Posterior cingulate gyrus (tissue), 11 donors: ENCODE measurements around the gene RFTN2.
"Not testable (repeated sequence)": the region's sequence is repeated elsewhere in the genome, so short reads cannot be mapped to it uniquely, and the experiment has no call there.

ENCODE experiments used
- DNase-seq, 10 donors: peaks; one replicate each; pipeline versions ENCODE4 v3.0.0 to v3.0.0-alpha.2; 2020 to 2021; ENCODE audit warnings: mixed read lengths in 3 of 10
- intact Hi-C: fragments of 100-400 bp; cut with DNase I; formaldehyde crosslinking; loops from one replicate; pipeline ENCODE4 v1.15.1; 2023

The RFTN2 gene

GRCh38 chr2:197677056-197677455 is 1.7 kb upstream of the RFTN2 start:
- intact Hi-C loops, result loop anchor here (10.0 kb wide), 2 partner anchors 52 to 162 kb away; partner anchors contain the start of gene MOB4

GRCh38 chr2:197675711-197676188 is 363 bp upstream of the RFTN2 start:
- DNase-seq, result peak in 5 of 10 donors; percentile 5 to 84 (median 29)
- intact Hi-C loops, result loop anchor here (10.0 kb wide), 2 partner anchors 51 to 161 kb away; partner anchors contain the start of gene MOB4

More at GRCh38 chr2:197677056-197677455, 1.7 kb upstream of the RFTN2 start:
- no peak for DNase-seq

- intact Hi-C loops, result loop anchor here (10.0 kb wide), 2 partner anchors 50 to 160 kb away; partner anchors contain the start of gene MOB4
- DNase-seq, result peak in 1 of 10 donors; percentile 21
Observed at GRCh38 chr2:197674591-197674990, 796 bp downstream of the RFTN2 start.

- DNase-seq, result no peak
- intact Hi-C loops, result loop anchor here (10.0 kb wide), 2 partner anchors 49 to 159 kb away; partner anchors contain the start of gene MOB4
Observed at GRCh38 chr2:197674060-197674459, 1.3 kb downstream of the RFTN2 start.

GRCh38 chr2:197673606-197674005 is 1.8 kb downstream of the RFTN2 start:
- no peak for DNase-seq
- intact Hi-C loops, result loop anchor here (10.0 kb wide), 2 partner anchors 49 to 159 kb away; partner anchors contain the start of gene MOB4

- peak in 2 of 10 donors; percentile 11 to 26 for DNase-seq
- intact Hi-C loops, result loop anchor here (10.0 kb wide), 2 partner anchors 48 to 158 kb away; partner anchors contain the start of gene MOB4
Observed at GRCh38 chr2:197673106-197673505, 2.3 kb downstream of the RFTN2 start.

GRCh38 chr2:197672371-197672893 is 3.0 kb downstream of the RFTN2 start:
- intact Hi-C loops, result loop anchor here (10.0 kb wide), 2 partner anchors 48 to 158 kb away; partner anchors contain the start of gene MOB4
- DNase-seq, result no peak

GRCh38 chr2:197669077-197669476 is 6.3 kb downstream of the RFTN2 start:
- no peak for DNase-seq
- intact Hi-C loops, result no loop called here

- DNase-seq, result peak in 1 of 10 donors; percentile 65
- intact Hi-C loops, result no loop called here
Observed at GRCh38 chr2:197668296-197668695, 7.1 kb downstream of the RFTN2 start.

GRCh38 chr2:197666277-197666676 is 9.1 kb downstream of the RFTN2 start:
- intact Hi-C loops, result no loop called here
- no peak for DNase-seq

GRCh38 chr2:197661626-197662025 is 13.8 kb downstream of the RFTN2 start:
- DNase-seq, result no peak
- intact Hi-C loops, result no loop called here

GRCh38 chr2:197657562-197657961 is 17.8 kb downstream of the RFTN2 start:
- DNase-seq, result no peak
- intact Hi-C loops, result no loop called here

GRCh38 chr2:197647961-197648690 is 27.3 kb downstream of the RFTN2 start:
- no peak for DNase-seq
- intact Hi-C loops, result no loop called here

- intact Hi-C loops, result no loop called here
Observed at GRCh38 chr2:197641666-197642065, 33.7 kb downstream of the RFTN2 start.

GRCh38 chr2:197640571-197641122 is 34.7 kb downstream of the RFTN2 start:
- DNase-seq, intact Hi-C loops: not testable (repeated sequence)

More at GRCh38 chr2:197641666-197642065, 33.7 kb downstream of the RFTN2 start:
- no peak for DNase-seq

- intact Hi-C loops, result no loop called here
- DNase-seq, result no peak
Observed at GRCh38 chr2:197633109-197633657, 42.2 kb downstream of the RFTN2 start.

- peak in 7 of 10 donors; percentile 22 to 87 (median 29) for DNase-seq
- intact Hi-C loops, result loop anchor here (5.0 to 10.0 kb wide), 2 partner anchors 47 to 111 kb away; partner anchors contain the start of genes MOB4 and RFTN2
Observed at GRCh38 chr2:197628043-197628500, 47.3 kb downstream of the RFTN2 start.

GRCh38 chr2:197626965-197627625 is 48.3 kb downstream of the RFTN2 start:
- no peak for DNase-seq
- intact Hi-C loops, result loop anchor here (1.0 to 10.0 kb wide), 3 partner anchors 48 to 110 kb away; partner anchors contain the start of genes MOB4 and RFTN2

- intact Hi-C loops, result loop anchor here (10.0 kb wide), 1 partner anchor 55 kb away; the partner anchor contains the start of gene RFTN2
- no peak for DNase-seq
Observed at GRCh38 chr2:197620133-197620532, 55.3 kb downstream of the RFTN2 start.
